ENCODE data around the gene DZIP1.

The DZIP1 gene

GRCh38 chr13:95605448-95606125 lies 38.9 kb downstream of the DZIP1 start:
- H3K27ac ChIP-seq (ENCODE audit: low read depth, low read length, poor library complexity, severe bottlenecking), result no peak overlapping the region
- no peaks in the 10 kb centered on the region for H3K9me3 ChIP-seq (ENCODE audit: low read length)
- no peaks in the 10 kb centered on the region for H3K4me1 ChIP-seq (ENCODE audit: insufficient read depth, low read length, severe bottlenecking)
- H3F3A ChIP-seq (ENCODE audit: insufficient read depth, low read length), result no peaks in the 10 kb centered on the region
- no peaks in the 10 kb centered on the region for H3K27me3 ChIP-seq (ENCODE audit: insufficient read depth, low read length)
- no peak overlapping the region for H3K9ac ChIP-seq (ENCODE audit: low read length)
- no peaks in the 10 kb centered on the region for H4K20me1 ChIP-seq (ENCODE audit: insufficient read depth, low read length)
- no peaks in the 10 kb centered on the region for H3K9me2 ChIP-seq (ENCODE audit: low read depth, low read length)
- no peak overlapping the region for H3K4me2 ChIP-seq (ENCODE audit: low read length)
- no peak overlapping the region for H3K4me3 ChIP-seq (ENCODE audit: low read depth, low read length, poor library complexity, severe bottlenecking)
- TF ChIP-seq, protein P1, sequence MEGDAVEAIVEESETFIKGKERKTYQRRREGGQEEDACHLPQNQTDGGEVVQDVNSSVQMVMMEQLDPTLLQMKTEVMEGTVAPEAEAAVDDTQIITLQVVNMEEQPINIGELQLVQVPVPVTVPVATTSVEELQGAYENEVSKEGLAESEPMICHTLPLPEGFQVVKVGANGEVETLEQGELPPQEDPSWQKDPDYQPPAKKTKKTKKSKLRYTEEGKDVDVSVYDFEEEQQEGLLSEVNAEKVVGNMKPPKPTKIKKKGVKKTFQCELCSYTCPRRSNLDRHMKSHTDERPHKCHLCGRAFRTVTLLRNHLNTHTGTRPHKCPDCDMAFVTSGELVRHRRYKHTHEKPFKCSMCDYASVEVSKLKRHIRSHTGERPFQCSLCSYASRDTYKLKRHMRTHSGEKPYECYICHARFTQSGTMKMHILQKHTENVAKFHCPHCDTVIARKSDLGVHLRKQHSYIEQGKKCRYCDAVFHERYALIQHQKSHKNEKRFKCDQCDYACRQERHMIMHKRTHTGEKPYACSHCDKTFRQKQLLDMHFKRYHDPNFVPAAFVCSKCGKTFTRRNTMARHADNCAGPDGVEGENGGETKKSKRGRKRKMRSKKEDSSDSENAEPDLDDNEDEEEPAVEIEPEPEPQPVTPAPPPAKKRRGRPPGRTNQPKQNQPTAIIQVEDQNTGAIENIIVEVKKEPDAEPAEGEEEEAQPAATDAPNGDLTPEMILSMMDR (IDR thresholded peaks at IDR 0.05; ENCODE audit: low read length), result no peak
- no peak for TF ChIP-seq EZH2 (IDR thresholded peaks at IDR 0.05; ENCODE audit: borderline replicate concordance, low read length)
- no peaks in the 10 kb centered on the region for H3K79me2 ChIP-seq (ENCODE audit: insufficient read depth, low read length)
- no peaks in the 10 kb centered on the region for H3K36me3 ChIP-seq (ENCODE audit: insufficient read depth, low read length)
- H2AFZ ChIP-seq (ENCODE audit: low read length), result no peak overlapping the region

DNA sequence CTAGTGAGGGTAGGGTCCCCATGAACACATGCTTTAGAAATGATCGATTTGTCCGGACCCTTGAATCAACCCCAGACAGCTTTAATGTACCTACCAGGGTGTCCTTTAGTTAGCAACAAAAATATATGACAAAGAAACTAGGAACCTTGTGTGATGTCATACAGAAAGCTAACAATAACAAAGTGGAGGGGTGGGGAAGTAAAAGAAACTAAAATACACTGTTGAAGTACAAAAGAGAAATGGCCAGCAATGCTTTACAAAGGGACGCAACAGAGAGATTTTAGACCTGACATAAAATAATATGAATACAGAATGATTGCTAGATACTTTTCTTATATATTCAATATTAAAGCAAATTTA lies 40.0 kb downstream of the DZIP1 start:
- Histone ChIP-seq H3K36me3 (ENCODE audit: insufficient read depth, low read length) (no peaks in the 10 kb centered on the region), H3K4me1 (ENCODE audit: insufficient read depth, low read length, severe bottlenecking) (no peaks in the 10 kb centered on the region), H3K9ac (ENCODE audit: low read length) (no peak overlapping the region), H3F3A (ENCODE audit: insufficient read depth, low read length) (no peaks in the 10 kb centered on the region), H3K9me3 (ENCODE audit: low read length) (no peaks in the 10 kb centered on the region), H3K27ac (ENCODE audit: low read depth, low read length, poor library complexity, severe bottlenecking) (no peak overlapping the region), H2AFZ (ENCODE audit: low read length) (no peak overlapping the region), H3K9me2 (ENCODE audit: low read depth, low read length) (no peaks in the 10 kb centered on the region), H3K4me3 (ENCODE audit: low read depth, low read length, poor library complexity, severe bottlenecking) (no peak overlapping the region), H3K79me2 (ENCODE audit: insufficient read depth, low read length) (no peaks in the 10 kb centered on the region), H3K27me3 (ENCODE audit: insufficient read depth, low read length) (no peaks in the 10 kb centered on the region), H3K4me2 (ENCODE audit: low read length) (no peak overlapping the region), H4K20me1 (ENCODE audit: insufficient read depth, low read length) (no peaks in the 10 kb centered on the region)
- TF ChIP-seq, protein P1 (IDR thresholded peaks at IDR 0.05; ENCODE audit: low read length), result no peak
- TF ChIP-seq EZH2 (IDR thresholded peaks at IDR 0.05; ENCODE audit: borderline replicate concordance, low read length), result no peak

GRCh38 chr13:95603887-95604555 lies 40.5 kb downstream of the DZIP1 start:
- Histone ChIP-seq H3F3A (ENCODE audit: insufficient read depth, low read length) (no peaks in the 10 kb centered on the region), H3K4me3 (ENCODE audit: low read depth, low read length, poor library complexity, severe bottlenecking) (no peak overlapping the region), H3K9me2 (ENCODE audit: low read depth, low read length) (no peaks in the 10 kb centered on the region), H4K20me1 (ENCODE audit: insufficient read depth, low read length) (no peaks in the 10 kb centered on the region), H2AFZ (ENCODE audit: low read length) (no peak overlapping the region), H3K9ac (ENCODE audit: low read length) (no peak overlapping the region), H3K4me1 (ENCODE audit: insufficient read depth, low read length, severe bottlenecking) (no peaks in the 10 kb centered on the region), H3K9me3 (ENCODE audit: low read length) (no peaks in the 10 kb centered on the region), H3K36me3 (ENCODE audit: insufficient read depth, low read length) (no peaks in the 10 kb centered on the region), H3K79me2 (ENCODE audit: insufficient read depth, low read length) (no peaks in the 10 kb centered on the region), H3K4me2 (ENCODE audit: low read length) (no peak overlapping the region), H3K27me3 (ENCODE audit: insufficient read depth, low read length) (no peaks in the 10 kb centered on the region), H3K27ac (ENCODE audit: low read depth, low read length, poor library complexity, severe bottlenecking) (no peak overlapping the region)
- TF ChIP-seq, protein P1 (IDR thresholded peaks at IDR 0.05; ENCODE audit: low read length), result no peak
- TF ChIP-seq EZH2 (IDR thresholded peaks at IDR 0.05; ENCODE audit: borderline replicate concordance, low read length), result no peak
